GM18907 (cell line): ENCODE measurements around the gene GOLM1.
"Not testable (repeated sequence)": the region's sequence is repeated elsewhere in the genome, so short reads cannot be mapped to it uniquely, and the experiment has no call there.

Experiments
- ATAC-seq: cut with Tn5 transposase; IDR thresholded peaks from one replicate; pipeline ENCODE4 v1.9.1; 2021; ENCODE audit warnings: mild to moderate bottlenecking, moderate library complexity; ENCODE audit not compliant: unreplicated experiment

The GOLM1 gene

GRCh38 chr9:86091477-86091876 lies 7.9 kb downstream of the GOLM1 start:
- no peak for ATAC-seq

- ATAC-seq: no peak
Measured at GRCh38 chr9:86082870-86083269, 16.5 kb downstream of the GOLM1 start.

- no peak for ATAC-seq
Measured at GRCh38 chr9:86079865-86080469, 19.4 kb downstream of the GOLM1 start.

- ATAC-seq: no peak
Measured at GRCh38 chr9:86079421-86079831, 19.9 kb downstream of the GOLM1 start.

GRCh38 chr9:86078731-86079130 lies 20.6 kb downstream of the GOLM1 start:
- ATAC-seq: no peak

- ATAC-seq: no peak
Measured at GRCh38 chr9:86077276-86077675, 22.1 kb downstream of the GOLM1 start.

GRCh38 chr9:86075132-86076109 lies 23.9 kb downstream of the GOLM1 start:
- ATAC-seq: no peak

- no peak for ATAC-seq
Measured at GRCh38 chr9:86073839-86074238, 25.5 kb downstream of the GOLM1 start.

GRCh38 chr9:86072394-86072877 lies 26.9 kb downstream of the GOLM1 start:
- no peak for ATAC-seq

GRCh38 chr9:86069206-86069869 lies 30.0 kb downstream of the GOLM1 start:
- ATAC-seq: no peak

GRCh38 chr9:86064220-86064619 lies 35.1 kb downstream of the GOLM1 start:
- ATAC-seq: no peak

GRCh38 chr9:86062845-86063693 lies 36.3 kb downstream of the GOLM1 start:
- no peak for ATAC-seq

- ATAC-seq: no peak
Measured at GRCh38 chr9:86061972-86062739, 37.2 kb downstream of the GOLM1 start.

- no peak for ATAC-seq
Measured at GRCh38 chr9:86057491-86057890, 41.9 kb downstream of the GOLM1 start.

GRCh38 chr9:86054695-86055094 lies 44.7 kb downstream of the GOLM1 start:
- ATAC-seq: no peak

- ATAC-seq: no peak
Measured at GRCh38 chr9:86052556-86053468, 46.5 kb downstream of the GOLM1 start.

- ATAC-seq: not testable (repeated sequence)
Measured at GRCh38 chr9:86048018-86048742, 51.2 kb downstream of the GOLM1 start.

- ATAC-seq: no peak
Measured at GRCh38 chr9:86047361-86047760, 52.0 kb downstream of the GOLM1 start.
